HG03139 (cell line): Measurements from ENCODE around the gene MUCL1.

Source experiments
- ATAC-seq: cut with Tn5 transposase; IDR thresholded peaks from one replicate; pipeline ENCODE4 v1.9.1; 2021; ENCODE audit not compliant: unreplicated experiment

MUCL1 gene

DNA sequence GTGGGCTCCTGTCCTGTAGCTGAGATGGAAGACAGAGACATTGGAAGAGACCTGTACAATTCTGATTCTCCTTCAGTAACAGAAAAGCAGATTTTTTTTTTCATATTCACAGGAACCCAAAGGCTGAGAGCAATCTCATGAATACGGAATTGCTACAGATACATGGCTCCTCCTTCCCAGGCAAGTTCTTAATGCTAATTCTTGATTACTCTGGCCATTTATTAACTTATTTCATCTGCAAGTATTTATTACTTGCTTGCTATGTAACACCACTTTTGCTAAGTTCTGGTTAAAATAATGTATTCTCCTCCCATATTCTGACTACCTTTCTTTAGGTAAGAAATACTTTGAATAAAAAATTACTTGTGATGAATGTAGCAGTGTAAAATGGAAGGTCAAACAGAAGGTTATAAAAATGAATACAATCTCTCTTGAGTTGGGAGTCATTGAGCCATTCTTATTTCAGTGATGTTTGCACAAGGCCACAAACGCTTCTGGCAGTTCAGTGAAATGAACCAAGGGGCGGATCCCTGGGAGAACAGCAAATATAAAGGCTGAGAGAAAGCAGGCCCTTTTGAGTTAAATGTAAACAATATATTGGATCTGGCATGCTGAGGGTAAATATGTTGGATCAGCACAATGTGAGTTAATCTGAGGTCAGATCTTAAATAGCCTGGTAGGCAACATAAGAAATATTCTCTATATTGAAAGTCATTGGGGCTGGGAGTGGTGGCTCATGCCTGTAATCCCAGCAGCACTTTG lies 37.6 kb downstream of the MUCL1 start:
- no peak for ATAC-seq
